Activated CD8-positive, alpha-beta T cell treated with anti-CD3 and anti-CD28 coated beads, Interleukin-2, amount 10 ng/mL, durations not matched to agents 7 days and 5 days (primary cell): ENCODE data around the gene LINC00237. TPM values are rescaled to one million over a fixed set of nuclear protein-coding genes. Genes with fewer than 3 reads are reported as not detected.

Source experiments
- ATAC-seq: fragments of 150-1000 bp; cut with Tn5 transposase; one replicate; pipeline ENCODE4 v1.10.0; 2021; ENCODE audit warnings: moderate library complexity
- CTCF ChIA-PET: fragments of 350-600 bp; sonication (Branson Sonifier 250); formaldehyde crosslinking; loops from one replicate; lab custom pipeline; 2021; ENCODE audit warnings: antibody characterized with exemption; lab: Charles Lee
- POLR2A ChIA-PET: fragments of 350-600 bp; sonication (Branson Sonifier 250); formaldehyde crosslinking; loops from one replicate; lab custom pipeline; 2021; ENCODE audit warnings: antibody characterized with exemption; lab: Charles Lee
- DNase-seq: peaks from one replicate; pipeline ENCODE4 v3.0.0-alpha.2; 2020
- H3K27ac Mint-ChIP-seq: one replicate; pipeline ENCODE4 v1.8.0; 2021; ENCODE audit warnings: mild to moderate bottlenecking, mixed read lengths
- H3K27me3 Mint-ChIP-seq: one replicate; pipeline ENCODE4 v1.8.0; 2021; ENCODE audit warnings: low read depth, mixed read lengths
- H3K36me3 Mint-ChIP-seq: one replicate; pipeline ENCODE4 v1.8.0; 2021; ENCODE audit warnings: low read depth, mixed read lengths
- H3K4me1 Mint-ChIP-seq: one replicate; pipeline ENCODE4 v1.8.0; 2021; ENCODE audit warnings: low read depth, mixed read lengths
- H3K4me3 Mint-ChIP-seq: one replicate; pipeline ENCODE4 v1.8.0; 2021; ENCODE audit warnings: mild to moderate bottlenecking, mixed read lengths
- H3K9me3 Mint-ChIP-seq: one replicate; pipeline ENCODE4 v1.8.0; 2022; ENCODE audit warnings: mixed read lengths; ENCODE audit not compliant: insufficient read depth
- total RNA-seq, 2 experiments: library from RNA; stranded (reverse); gene quantifications; one replicate each; pipeline ENCODE4 v1.2.3, GENCODE V29; 2021

LINC00237 gene
- total RNA-seq, 2 experiments from 2014 or later = not detected

DNA sequence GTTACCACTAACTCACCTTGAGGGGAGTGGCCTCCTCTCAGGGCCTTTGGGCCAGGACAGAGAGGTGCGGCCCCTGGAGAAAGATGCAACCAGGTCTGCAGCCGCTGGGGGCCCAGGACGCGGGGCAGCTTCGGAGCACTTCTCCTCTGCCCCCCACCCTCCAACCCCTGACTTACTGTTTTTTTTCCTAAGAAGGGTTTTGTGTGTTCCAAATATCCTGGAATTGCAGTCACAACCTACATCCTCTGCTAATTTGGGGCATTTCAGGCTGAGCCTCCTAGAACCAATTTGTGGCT lies 1.7 kb downstream of the LINC00237 start:
- POLR2A ChIA-PET = no interaction called here
- ATAC-seq (no peak), DNase-seq (no peak)
- H3K36me3 Mint-ChIP-seq = peaks cover 3% of the 10 kb centered on the region
- peaks cover 48% of the 10 kb centered on the region for H3K4me1 Mint-ChIP-seq
- no peak overlapping the region for H3K4me3 Mint-ChIP-seq
- H3K27ac Mint-ChIP-seq = no peak overlapping the region
- H3K27me3 Mint-ChIP-seq = peaks cover 58% of the 10 kb centered on the region
- CTCF ChIA-PET = no interaction called here
- H3K9me3 Mint-ChIP-seq = no peaks in the 10 kb centered on the region

DNA sequence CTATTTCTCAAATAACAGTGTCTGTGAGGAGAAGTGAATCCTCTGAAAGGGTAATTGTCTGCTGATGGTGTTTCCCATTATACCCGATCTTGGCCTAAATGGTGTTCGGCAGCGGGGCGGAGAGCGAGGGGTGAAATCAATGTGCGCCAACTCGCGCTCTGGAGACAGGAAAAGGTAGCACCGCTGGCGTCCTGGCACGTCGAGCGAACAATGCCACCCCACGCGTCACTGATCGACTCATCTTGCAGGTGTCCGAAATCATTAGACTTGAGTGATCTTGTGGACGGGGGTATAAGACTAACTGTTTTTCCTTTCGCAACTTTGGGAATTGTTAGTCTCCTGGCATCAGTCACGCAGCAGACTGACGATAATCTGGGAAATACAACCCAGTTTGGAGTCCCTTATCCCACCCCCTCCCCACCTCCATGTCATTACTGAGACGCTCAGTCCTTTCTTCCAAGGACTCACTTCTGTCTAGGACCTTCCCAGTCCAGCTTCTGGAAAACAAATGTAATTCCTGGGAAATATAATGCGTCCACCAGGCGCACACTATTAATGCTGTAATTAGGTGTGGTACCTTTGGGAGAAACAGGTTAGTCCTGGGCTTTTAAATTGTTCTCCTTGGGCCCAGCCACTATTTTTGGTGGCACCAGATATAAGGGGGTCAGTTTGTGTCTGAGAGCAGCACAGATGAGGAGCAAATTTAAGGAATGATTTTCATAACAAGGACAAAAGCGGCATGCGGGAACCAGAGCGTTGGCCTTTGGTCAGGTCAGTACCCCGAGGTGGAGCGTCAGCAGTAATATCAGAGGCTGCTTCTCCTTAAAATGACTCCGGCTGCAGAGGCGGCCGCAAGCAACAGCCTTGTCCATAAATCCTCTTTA lies 2.3 kb downstream of the LINC00237 start:
- ChIA-PET CTCF (interaction anchor here (0.8 kb wide), 1 partner anchor 468 kb away, joined by 3 read pairs; no protein-coding TSS in a partner anchor), POLR2A (no interaction called here)
- Mint-ChIP-seq H3K36me3 (peaks cover 3% of the 10 kb centered on the region), H3K27me3 (peaks cover 58% of the 10 kb centered on the region), H3K4me1 (peaks cover 54% of the 10 kb centered on the region), H3K27ac (no peak overlapping the region), H3K9me3 (no peaks in the 10 kb centered on the region), H3K4me3 (peak overlapping the region; percentile 76)
- DNase-seq (peak; percentile 29), ATAC-seq (no peak)

DNA sequence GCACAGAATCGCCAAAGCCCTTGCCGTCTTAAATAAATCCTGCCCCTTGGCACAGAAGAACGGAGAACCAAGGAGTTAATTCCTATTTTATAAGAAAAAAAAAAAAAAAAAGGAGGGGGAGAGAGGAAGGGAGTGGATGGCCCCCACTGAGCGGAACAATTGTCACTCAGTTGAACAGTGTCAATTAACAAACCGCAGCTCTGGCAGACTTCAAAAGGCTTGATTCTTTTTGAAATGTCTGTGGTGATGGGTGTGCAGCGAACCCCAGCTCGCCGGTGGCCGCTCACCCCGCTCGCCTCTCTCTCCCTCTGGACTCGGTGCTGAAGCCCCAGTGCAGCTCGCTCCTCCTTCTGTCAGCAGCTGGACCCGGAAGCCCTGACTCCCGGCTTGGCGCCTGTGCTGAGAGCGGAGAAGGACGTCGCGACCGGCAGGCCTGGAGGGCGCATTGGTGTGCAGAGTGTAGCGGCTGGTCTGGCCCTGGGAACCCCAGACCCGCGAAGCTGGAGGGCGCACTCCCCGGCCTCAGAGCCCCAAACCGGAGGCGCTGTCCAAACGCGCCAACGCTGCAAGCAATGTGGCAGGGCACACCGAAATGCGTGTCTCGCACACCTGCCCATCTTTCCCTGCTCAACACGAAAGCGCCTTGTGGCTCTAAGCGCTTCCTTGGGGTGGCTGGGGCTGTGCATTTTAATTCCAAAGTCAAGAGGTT lies 3.4 kb downstream of the LINC00237 start:
- peaks cover 3% of the 10 kb centered on the region for H3K36me3 Mint-ChIP-seq
- ChIA-PET POLR2A (interaction anchor here (0.6 to 1.0 kb wide), 2 partner anchors 23 to 116 kb away, joined by 4 read pairs; partner anchors contain the start of gene KIZ), CTCF (interaction anchor here (0.8 to 4.3 kb wide), 6 partner anchors 12 to 469 kb away, joined by 3 to 17 read pairs (median 7); partner anchors contain the start of gene KIZ)
- H3K4me1 Mint-ChIP-seq = peaks cover 63% of the 10 kb centered on the region
- H3K27ac Mint-ChIP-seq = peak overlapping the region; percentile 67
- H3K4me3 Mint-ChIP-seq = peak overlapping the region; percentile 76
- ATAC-seq (peak; percentile 65), DNase-seq (peak; percentile 66)
- no peaks in the 10 kb centered on the region for H3K9me3 Mint-ChIP-seq
- peaks cover 59% of the 10 kb centered on the region for H3K27me3 Mint-ChIP-seq

DNA sequence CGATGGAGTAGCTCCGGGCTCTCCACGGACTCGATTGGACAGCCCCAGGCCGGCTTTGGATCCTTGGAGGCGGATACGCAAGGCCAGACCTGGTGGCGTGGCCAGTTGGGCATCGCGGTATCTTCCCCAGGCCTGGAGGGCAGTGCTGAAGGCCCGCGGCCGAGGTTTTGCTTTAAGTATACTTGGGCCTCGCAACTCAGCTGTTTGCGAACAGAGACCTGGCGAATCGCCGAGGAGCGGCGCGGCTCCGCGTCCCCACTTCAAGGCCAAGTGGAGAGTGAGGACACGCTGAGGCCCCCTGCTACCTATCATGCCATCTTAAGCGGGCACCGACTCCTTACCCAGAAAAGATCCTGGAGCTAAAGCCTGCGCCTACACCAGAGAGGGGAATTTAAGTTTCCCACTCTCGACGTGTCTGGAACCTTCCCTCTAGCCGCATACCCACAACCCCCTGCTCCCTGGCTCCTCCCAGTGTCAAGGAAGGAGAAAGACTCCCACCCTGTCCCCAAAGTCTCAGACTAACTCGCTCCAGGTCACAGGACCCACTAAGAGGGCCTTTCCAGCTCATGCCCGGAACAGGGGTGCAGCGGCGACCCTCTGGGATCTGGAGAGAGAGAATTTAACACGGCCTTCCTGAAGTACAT lies 4.1 kb downstream of the LINC00237 start:
- peaks cover 66% of the 10 kb centered on the region for H3K4me1 Mint-ChIP-seq
- peaks cover 61% of the 10 kb centered on the region for H3K27me3 Mint-ChIP-seq
- H3K4me3 Mint-ChIP-seq = peak overlapping the region; percentile 76
- H3K9me3 Mint-ChIP-seq = no peaks in the 10 kb centered on the region
- ChIA-PET POLR2A (interaction anchor here (1.0 kb wide), 1 partner anchor 24 kb away, joined by 4 read pairs; the partner anchor contains the start of gene KIZ), CTCF (interaction anchor here (0.9 to 4.3 kb wide), 5 partner anchors 13 to 423 kb away, joined by 3 to 17 read pairs (median 7); partner anchors contain the start of gene KIZ)
- ATAC-seq (peak; percentile 9), DNase-seq (peak; percentile 49)
- H3K27ac Mint-ChIP-seq = peak overlapping the region; percentile 61
- H3K36me3 Mint-ChIP-seq = peaks cover 3% of the 10 kb centered on the region

DNA sequence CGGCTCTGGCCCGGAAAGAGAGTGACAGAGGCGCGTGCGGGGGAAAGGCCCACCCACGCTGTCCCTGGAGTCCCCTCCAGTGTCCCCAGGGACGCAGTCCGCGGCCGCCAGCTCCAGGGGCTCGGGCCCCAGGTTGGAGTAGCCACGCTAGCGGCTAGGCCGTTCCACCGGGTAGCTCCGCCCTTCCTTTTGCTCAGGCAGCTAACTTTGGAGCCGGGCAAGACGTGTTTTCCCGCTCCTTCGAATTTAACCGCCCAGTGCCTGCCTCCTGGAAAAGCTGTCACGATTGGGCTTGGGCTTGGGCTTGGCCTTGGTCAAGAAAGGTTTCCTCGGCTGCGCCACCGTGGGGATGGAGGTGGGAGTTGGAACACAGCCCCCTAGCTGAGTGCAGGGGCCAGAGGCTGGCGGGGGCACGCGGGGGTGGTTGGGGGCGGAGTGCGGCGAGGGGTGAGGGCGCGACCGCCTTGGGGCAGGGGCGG lies 4.7 kb downstream of the LINC00237 start:
- H3K27me3 Mint-ChIP-seq = peaks cover 65% of the 10 kb centered on the region
- peaks cover 66% of the 10 kb centered on the region for H3K4me1 Mint-ChIP-seq
- DNase-seq = peak; percentile 29
- CTCF ChIA-PET = interaction anchor here (0.8 to 4.3 kb wide), 7 partner anchors 14 to 423 kb away, joined by 3 to 17 read pairs (median 7); partner anchors contain the start of gene KIZ
- H3K4me3 Mint-ChIP-seq = peak overlapping the region; percentile 79
- ATAC-seq = no peak
- POLR2A ChIA-PET = no interaction called here
- H3K9me3 Mint-ChIP-seq = no peaks in the 10 kb centered on the region
- peaks cover 3% of the 10 kb centered on the region for H3K36me3 Mint-ChIP-seq
- H3K27ac Mint-ChIP-seq = no peak overlapping the region

DNA sequence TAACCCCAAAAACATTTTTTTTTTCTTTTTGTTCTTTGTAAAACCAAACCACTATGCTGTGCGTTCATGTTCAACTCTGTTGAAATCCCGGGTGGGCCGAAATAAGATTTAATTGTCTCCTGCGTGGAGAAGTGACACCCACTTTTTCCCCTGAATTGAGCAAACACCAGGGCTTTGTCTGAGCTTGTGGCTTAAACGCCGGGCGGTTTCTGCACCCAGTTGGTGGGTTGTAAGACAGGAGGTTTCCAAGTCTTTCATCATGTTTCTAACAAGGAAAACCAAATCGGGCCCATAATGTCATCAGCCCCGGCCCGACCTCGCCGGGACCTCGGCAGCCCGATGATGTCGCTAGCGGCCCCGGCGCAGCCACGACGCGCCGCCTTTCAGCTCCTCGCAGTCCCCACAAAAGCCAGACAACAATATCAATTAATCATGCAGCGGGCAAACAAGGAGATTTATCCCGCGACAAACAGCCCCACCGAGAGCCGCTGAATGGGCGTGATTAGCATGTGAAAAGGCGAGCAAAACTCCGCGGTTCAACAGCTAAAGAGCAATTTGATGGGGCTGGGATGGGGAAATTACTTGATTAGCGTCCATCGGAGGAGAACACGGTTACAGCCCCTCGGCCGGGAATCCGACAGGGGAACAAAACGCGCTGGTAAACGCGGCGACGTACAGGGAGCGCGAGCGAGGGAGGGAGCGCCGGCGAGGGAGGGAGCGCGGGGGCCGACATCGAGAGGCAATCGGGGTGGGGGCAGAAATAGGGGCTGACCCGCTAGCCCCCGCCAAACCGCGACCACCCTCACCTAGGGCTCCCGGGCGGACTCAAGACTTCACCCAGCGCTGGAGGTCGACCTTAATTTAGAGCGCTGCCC lies 5.3 kb downstream of the LINC00237 start:
- H3K27ac Mint-ChIP-seq = peak overlapping the region; percentile 88
- CTCF ChIA-PET = interaction anchor here (0.8 to 4.3 kb wide), 4 partner anchors 25 to 404 kb away, joined by 3 to 17 read pairs (median 8); partner anchors contain the start of gene KIZ
- H3K36me3 Mint-ChIP-seq = peaks cover 3% of the 10 kb centered on the region
- H3K4me1 Mint-ChIP-seq = peaks cover 63% of the 10 kb centered on the region
- peaks cover 65% of the 10 kb centered on the region for H3K27me3 Mint-ChIP-seq
- DNase-seq (peak; percentile 48), ATAC-seq (peak; percentile 10)
- H3K4me3 Mint-ChIP-seq = peak overlapping the region; percentile 79
- H3K9me3 Mint-ChIP-seq = no peaks in the 10 kb centered on the region
- POLR2A ChIA-PET = no interaction called here

DNA sequence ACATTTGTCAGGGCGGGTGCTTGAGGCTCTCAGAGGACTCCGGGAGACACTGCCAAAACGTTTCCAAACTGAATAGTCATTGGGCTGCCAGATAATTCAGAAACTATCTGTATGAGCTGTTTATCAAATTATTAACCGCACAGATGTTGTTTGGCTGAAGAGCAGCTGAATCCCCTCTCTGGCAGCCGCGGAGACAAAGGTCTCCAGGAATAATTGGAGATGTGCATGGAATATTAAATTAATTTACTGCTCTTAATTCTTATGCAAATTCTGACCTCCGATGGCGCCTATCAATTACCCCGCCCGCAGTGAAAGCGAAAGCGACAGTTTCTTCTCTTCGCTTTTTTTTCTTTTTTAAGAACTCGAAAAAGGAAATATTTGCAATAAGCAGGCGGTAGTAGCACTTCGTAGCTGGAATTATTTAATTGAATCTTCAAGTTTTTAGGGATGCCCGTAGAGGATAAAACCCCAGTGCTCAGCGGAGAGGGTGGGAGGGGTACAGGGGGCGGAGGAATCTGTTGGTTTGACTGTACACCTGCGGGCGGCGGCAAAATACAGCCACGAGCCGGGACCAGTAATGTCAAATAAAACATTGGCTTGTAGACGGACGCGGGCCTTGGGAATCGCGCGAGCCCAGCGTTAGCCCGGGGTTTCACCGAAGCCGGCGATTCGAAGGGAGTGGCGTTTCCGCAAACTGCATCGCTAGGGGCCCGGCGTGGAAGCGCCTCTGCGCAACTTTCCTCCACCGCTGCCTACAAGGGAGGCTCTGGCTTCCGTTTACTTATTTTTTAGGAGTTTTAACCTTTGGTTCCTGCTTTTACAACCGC lies 6.2 kb downstream of the LINC00237 start:
- ChIA-PET CTCF (interaction anchor here (2.2 to 4.3 kb wide), 2 partner anchors 136 to 404 kb away, joined by 6 to 17 read pairs; no protein-coding TSS in a partner anchor), POLR2A (no interaction called here)
- ATAC-seq (peak; percentile 62), DNase-seq (peak; percentile 76)
- peaks cover 59% of the 10 kb centered on the region for H3K4me1 Mint-ChIP-seq
- H3K27me3 Mint-ChIP-seq = peaks cover 72% of the 10 kb centered on the region
- H3K36me3 Mint-ChIP-seq = peaks cover 3% of the 10 kb centered on the region
- H3K27ac Mint-ChIP-seq = peak overlapping the region; percentile 88
- peak overlapping the region; percentile 79 for H3K4me3 Mint-ChIP-seq
- no peaks in the 10 kb centered on the region for H3K9me3 Mint-ChIP-seq

DNA sequence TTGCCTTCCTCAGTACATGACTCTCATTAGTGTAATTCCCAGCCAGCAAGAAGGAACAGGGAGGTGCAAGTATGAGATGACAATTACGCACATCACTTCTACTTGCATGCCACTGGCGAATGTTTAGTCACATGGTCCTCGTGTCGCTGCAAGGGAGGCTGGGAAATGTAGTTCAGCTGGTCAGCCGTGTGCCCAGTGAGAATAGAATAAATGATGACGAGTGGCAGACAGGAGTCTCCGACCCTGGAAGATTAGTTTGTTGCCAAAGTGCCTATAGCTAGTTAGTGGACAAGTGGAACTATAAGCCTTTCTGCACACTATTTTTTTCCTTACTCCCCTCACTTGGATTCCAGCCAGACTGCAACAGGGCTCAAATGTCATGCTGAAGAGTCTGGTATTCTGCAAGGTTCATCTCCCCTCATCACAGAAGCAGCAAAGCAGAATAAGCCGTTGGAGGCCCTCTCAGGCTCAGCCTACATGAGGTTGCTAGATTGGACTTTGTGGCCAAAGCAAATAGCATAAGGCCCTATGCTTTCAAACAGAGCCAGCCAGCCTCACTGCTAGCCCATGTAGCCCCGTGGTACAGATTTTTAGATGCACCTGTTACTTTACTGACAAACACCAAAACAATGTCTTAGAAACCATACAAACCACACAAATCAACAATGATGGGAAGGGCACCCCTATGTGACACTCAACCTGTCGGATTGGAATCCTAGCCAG lies 9.7 kb downstream of the LINC00237 start:
- Mint-ChIP-seq H3K27ac (no peak overlapping the region), H3K36me3 (peaks cover 3% of the 10 kb centered on the region), H3K4me3 (no peak overlapping the region), H3K9me3 (no peaks in the 10 kb centered on the region), H3K4me1 (peaks cover 30% of the 10 kb centered on the region), H3K27me3 (peaks cover 66% of the 10 kb centered on the region)
- CTCF ChIA-PET = interaction anchor here (1.0 kb wide), 1 partner anchor 48 kb away, joined by 4 read pairs; no protein-coding TSS in a partner anchor
- no peak for DNase-seq
- ATAC-seq = no peak
- POLR2A ChIA-PET = no interaction called here

DNA sequence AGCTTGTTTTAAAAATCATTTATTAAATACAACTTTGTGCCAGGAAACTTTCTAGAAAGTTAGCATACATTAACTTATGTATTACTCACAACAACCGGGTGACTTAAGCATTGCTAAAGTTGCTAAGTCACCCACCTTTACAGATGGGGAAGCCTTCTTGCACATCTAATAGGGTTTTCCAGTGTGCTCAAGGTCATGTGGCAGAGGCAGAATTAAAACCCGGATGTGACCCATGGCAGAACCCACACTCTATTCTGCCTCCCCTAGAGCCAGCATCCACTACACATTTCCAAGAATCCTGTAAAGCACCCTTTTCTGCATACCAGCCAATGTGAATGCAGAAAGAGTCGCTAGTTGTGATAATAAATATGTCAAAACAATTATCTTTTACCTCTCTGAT lies 13.4 kb downstream of the LINC00237 start:
- H3K36me3 Mint-ChIP-seq = no peaks in the 10 kb centered on the region
- POLR2A ChIA-PET = no interaction called here
- no peak overlapping the region for H3K27ac Mint-ChIP-seq
- DNase-seq = no peak
- CTCF ChIA-PET = no interaction called here
- H3K9me3 Mint-ChIP-seq = no peaks in the 10 kb centered on the region
- peaks cover 3% of the 10 kb centered on the region for H3K4me1 Mint-ChIP-seq
- H3K27me3 Mint-ChIP-seq = peaks cover 76% of the 10 kb centered on the region
- ATAC-seq = no peak
- no peak overlapping the region for H3K4me3 Mint-ChIP-seq
